GM18526 (cell line): Measurements from ENCODE around the gene TBC1D25.
A peak's percentile ranks its signal among the peaks of the same experiment; 100 is the strongest.

Experiments used
- POLR2A ChIP-seq: IDR thresholded peaks from 3 replicates; pipeline ENCODE4 v1.6.1; 2011; ENCODE audit not compliant: insufficient read length; ENCODE audit errors: extremely low read depth

The TBC1D25 gene

GRCh38 chrX:48575642-48576041, 36.1 kb downstream of the TBC1D25 start:
- TF ChIP-seq POLR2A: no peak

GRCh38 chrX:48576108-48576507, 36.6 kb downstream of the TBC1D25 start:
- no peak for TF ChIP-seq POLR2A

GRCh38 chrX:48578661-48579128, 39.2 kb downstream of the TBC1D25 start:
- TF ChIP-seq POLR2A: no peak

GRCh38 chrX:48579259-48579658, 39.7 kb downstream of the TBC1D25 start:
- peak; percentile 35 for TF ChIP-seq POLR2A

- no peak for TF ChIP-seq POLR2A
Measured at GRCh38 chrX:48580662-48581061, 41.1 kb downstream of the TBC1D25 start.

GRCh38 chrX:48584698-48585097, 45.2 kb downstream of the TBC1D25 start:
- no peak for TF ChIP-seq POLR2A

- no peak for TF ChIP-seq POLR2A
Measured at GRCh38 chrX:48589482-48590162, 50.1 kb downstream of the TBC1D25 start.

- TF ChIP-seq POLR2A: no peak
Measured at GRCh38 chrX:48590203-48591103, 50.9 kb downstream of the TBC1D25 start.

GRCh38 chrX:48591255-48591791, 51.8 kb downstream of the TBC1D25 start:
- TF ChIP-seq POLR2A: no peak

- TF ChIP-seq POLR2A: no peak
Measured at GRCh38 chrX:48592971-48593370, 53.5 kb downstream of the TBC1D25 start.

GRCh38 chrX:48595929-48596328, 56.4 kb downstream of the TBC1D25 start:
- TF ChIP-seq POLR2A: no peak

- peak; percentile 56 for TF ChIP-seq POLR2A
Measured at GRCh38 chrX:48597353-48598264, 58.1 kb downstream of the TBC1D25 start, which contains the start of gene WDR13. Gene WDR13 (plus strand): TSS chrX:48597492. CDS start chrX:48597997, 505 bp downstream.

GRCh38 chrX:48598614-48599013, 59.1 kb downstream of the TBC1D25 start:
- TF ChIP-seq POLR2A: no peak

GRCh38 chrX:48599341-48599740, 59.8 kb downstream of the TBC1D25 start:
- no peak for TF ChIP-seq POLR2A

GRCh38 chrX:48600226-48600625, 60.7 kb downstream of the TBC1D25 start:
- TF ChIP-seq POLR2A: no peak
